T-helper 1 cell (primary cell): Measurements from ENCODE around the gene PTGDR2.
"Not testable (repeated sequence)": the region's sequence is repeated elsewhere in the genome, so short reads cannot be mapped to it uniquely, and the experiment has no call there.

Experiments used
- DNase-seq, 5 donors: peaks; one replicate each; pipeline ENCODE4 v3.0.0-alpha.2; 2012 to 2020

Gene PTGDR2

DNA sequence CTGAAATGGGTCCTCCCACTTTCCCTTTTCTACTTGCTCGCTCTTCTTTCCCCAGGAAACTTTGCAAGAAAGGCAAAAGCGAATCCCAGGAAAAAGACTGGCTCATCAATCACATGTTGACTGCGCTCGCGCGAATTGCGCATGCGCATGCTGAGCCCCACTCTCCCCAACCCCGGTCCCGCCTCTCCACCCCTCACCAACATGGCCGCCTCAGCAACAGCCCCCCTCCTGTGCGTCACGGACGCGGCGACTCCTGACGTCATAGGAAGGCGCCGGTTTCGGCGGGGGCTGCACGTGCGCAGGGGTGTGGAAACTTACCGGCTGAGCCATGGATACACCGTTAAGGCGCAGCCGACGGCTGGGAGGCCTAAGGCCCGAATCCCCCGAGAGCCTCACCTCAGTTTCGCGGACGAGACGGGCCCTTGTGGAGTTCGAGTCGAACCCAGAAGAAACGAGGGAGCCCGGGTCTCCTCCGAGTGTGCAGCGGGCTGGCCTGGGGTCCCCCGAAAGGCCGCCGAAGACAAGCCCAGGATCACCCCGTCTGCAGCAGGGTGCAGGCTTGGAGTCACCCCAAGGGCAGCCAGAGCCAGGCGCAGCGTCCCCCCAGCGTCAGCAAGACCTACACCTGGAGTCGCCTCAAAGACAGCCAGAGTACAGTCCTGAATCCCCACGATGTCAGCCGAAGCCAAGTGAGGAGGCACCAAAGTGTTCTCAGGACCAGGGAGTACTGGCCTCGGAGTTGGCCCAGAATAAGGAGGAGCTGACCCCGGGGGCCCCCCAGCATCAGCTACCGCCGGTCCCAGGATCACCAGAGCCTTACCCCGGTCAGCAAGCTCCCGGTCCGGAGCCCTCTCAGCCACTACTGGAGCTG, 13.7 kb downstream of the PTGDR2 start, which contains the start of gene CCDC86:
Gene CCDC86 (plus strand): TSS at position 317 of the 871 bp plus-strand sequence. CDS start 12 bp downstream, at position 329.
- peak; percentile 94 to 98 (median 96) for DNase-seq

DNA sequence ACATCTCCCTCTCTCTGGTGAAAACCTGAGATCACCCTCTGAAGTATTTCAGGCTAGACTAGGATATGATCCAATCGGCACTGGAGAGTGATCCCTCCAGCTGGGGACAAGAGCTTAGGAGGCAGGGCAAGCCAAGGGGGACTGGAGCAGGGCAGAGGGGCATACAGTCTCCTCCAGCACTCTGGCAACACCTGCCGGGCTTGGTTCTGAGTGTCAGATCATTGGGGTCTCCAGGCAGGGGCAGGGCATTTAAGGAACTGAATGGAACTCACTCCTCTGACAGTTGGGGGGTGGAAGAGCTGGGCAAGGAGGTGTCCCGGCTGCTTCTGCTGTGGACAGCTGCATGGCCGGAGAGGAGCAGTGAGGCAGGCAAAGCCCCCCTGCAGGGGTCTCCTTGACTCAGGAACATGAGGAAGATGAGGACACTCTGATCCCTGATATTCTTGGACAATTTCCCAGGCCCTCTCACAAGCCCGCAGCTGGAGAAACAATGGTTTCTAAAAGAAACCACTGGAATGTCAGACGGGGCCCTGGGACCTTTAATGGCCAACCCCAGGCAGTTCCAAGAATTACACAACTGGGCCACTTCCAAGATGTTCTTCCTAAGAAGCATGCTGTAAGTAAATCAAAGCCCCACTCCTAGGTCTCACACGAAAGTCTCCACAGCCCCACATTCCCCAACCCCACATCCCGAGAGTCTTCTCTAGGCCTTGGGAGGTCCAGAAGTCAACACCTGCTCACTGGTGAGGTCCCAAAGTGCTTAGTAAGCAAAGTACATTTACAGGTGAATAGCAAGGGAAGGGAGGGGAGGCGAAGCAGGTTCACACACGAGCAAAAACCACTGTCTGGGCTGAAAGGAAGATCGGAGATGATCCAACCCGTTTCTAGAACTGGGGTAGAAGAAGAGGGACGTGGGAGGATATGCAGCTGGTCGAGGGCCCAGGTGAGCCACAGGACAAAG, 15.0 kb downstream of the PTGDR2 start:
- DNase-seq: no peak

DNA sequence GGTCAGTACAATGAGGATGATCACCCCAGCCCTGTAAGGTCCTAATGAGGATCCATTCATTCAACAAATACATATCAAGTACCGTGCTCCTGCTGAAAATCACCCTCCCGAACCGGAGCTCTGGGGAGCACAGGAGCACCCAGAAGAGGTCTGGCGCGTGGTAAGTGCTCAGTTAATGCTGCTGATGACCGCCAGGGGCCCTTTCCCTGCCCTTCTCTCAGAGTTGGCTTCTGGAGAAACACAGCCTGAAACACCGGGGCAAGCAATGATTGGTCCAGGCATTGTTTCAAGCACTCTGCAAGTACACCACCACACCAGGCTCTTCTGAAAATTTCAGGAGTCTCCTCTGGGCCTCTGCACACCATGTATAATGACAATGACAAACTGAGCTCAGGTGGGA, 17.6 kb downstream of the PTGDR2 start:
- DNase-seq: no peak

DNA sequence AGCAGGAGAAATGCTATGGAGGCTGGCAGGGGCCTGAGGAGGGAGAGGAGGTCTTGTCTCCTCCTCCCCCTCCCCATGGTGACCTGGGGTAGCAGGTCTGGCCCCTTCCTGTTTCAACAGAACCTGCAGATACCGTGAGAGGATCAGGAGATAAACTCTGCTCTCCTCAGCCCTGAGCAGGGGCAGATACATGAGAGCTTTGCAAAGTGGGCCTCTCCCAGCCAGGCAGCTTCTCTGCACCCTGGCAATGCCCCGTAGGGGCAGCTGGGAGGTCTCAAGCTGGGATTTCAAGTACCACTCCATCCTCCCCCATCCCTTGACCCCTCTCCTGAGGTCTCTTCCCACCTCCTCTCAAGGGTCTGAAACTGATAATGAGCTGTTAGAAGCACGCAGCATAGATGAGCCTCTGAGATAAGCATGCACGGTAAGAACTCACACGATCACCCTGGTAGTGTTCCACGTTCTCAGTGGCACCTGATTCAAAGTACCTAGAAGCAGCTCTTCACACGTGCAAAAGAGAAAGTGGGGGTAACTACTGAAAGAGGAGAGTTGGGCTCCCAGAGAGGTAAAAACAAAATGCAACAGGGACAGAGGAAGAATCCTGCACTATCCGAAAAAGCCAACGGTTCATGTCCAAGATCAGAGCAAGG, 18.8 kb downstream of the PTGDR2 start:
- DNase-seq: no peak

DNA sequence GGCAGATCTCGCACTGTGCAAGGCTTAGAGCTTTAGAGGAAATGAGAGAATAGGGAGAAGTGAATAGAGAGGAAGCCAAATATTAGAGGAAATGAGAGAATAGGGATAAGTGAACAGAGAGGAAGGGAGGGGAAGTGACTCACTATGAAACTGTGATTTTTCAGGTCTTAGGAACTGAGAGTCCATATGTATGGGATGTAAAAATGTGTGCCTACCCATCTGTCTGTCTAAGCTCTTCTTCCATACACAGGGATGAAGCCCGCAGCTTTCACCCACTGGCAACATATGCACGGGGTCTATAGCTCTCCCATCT, 20.3 kb downstream of the PTGDR2 start:
- no peak for DNase-seq

DNA sequence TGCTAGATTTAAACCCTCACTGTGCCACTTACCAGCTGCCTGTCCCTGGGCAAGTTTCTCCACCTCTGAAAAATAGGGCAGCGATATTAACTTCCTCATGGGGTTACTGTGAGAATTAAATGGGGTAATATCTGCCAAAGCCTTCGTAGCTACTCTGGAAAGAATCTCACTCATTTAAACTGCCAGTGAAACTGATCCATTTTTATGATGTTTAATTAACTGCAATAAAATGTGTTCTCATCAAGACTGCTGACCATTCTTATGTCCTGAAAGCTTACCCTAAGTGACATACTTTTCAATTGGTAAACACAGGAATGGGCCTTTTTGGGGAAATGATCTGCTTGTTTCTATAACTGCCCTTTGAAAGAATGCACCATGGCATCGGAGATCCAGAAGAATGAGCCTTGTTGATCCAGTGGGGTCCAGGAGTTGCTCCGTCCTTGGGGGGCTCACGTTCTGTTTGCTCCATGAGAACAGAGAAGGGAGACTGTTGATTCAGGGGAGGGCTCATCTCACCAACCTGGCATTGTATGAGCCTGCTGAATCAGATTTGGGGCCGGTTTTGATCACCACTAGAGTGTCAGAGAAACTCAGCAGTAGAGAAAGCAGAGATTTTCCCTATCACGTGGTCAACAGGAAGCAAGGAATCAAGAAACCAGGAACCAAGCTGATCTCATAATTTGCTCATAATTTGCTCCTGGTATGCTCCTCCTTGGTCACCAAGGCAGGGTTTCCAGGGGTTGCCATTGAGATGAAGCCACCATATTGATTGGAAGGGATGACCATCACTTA, 20.8 kb downstream of the PTGDR2 start:
- DNase-seq: no peak

DNA sequence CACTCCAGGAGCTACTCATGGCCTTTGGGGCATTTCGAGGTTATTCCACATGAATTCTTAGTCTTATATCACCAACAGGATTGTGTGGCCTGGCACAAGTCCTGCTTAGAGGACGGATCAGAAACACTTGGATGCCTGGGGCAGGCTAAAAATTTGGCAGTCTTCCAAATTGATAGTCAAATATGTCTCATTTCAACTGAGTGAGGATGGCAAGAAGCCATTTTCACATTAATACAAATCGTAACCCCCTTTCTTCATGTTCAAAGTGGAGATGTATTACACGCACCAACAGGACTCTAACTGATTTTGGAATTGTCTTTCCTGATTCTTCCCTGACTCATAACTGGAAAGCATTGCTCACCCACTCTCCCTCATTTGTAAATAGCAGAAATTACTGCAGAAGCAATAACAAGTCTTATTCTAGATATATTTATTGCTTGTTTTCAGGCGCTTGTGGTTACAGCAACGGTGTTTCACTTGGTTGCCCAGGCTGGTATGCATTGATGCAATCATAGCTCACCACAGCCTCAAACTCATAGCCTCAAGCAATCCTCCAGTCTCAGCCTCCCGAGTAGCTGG, 24.2 kb downstream of the PTGDR2 start:
- DNase-seq: no peak

DNA sequence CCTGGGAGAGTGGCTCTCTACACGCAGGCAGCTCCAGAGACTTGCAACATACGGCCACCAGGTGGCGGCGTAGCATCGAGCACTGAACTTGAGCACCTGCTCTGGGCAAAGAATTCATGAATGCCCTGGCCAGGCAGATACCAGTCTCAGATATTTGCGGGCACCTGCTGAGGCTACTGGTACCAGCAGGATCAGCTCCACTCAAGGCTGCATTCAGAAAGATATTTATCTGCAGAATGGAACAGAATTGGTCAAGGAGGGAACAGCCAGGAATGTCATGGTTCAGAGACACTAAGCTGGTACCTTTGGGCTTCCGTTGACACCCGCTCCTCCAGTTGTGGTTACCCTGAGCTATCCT, 24.6 kb downstream of the PTGDR2 start:
- peak; percentile 50 to 75 (median 64) for DNase-seq

DNA sequence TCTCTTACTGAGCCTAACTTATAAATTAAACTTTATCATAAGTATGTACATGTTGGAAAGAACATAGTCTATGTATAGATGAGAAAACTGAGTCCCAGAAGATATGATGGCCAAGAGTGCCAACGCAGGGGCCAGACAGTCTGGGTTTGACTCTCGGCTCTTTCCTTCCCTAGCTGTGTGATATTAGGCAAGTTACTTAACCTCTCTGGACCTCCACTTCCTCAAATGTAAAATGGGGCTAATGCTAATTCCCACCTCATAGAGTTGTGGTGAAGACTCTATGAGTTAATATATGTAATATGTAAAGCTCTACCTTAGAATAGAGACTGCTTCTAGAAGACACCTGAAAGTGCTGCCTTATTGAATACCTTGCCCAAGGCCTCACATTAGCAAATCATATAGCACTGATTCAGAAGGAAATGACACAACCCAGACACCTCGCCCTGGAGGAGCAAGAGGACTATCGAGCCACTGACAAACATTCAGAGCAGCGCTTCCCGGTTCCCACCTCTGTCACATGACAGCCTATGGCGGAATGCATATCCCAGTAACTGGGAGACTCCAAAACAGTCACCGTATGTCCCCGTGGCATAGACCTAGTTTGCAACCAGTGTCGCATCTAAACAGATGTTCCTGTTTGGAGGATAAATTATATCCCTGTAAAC, 25.1 kb downstream of the PTGDR2 start:
- no peak for DNase-seq

DNA sequence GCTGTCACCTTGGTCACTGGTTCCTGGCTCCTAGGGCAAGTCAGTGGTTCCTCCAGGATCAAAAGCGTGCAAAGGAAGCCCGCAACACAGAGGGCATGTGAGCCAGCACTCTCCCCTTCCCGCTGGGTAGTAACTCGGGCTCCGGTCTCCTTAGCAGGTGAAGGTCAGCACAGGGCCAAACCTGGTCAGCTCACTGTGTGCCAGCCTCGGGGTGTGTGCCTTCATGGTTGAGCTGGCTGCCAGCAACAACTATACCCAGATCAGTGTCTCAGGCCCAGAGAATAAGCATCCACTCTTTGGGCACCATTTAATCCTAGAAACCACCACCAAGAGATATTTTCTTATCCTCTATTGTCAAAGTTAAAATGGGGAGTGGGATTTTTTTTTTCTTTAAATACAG, 30.0 kb downstream of the PTGDR2 start:
- DNase-seq: no peak

DNA sequence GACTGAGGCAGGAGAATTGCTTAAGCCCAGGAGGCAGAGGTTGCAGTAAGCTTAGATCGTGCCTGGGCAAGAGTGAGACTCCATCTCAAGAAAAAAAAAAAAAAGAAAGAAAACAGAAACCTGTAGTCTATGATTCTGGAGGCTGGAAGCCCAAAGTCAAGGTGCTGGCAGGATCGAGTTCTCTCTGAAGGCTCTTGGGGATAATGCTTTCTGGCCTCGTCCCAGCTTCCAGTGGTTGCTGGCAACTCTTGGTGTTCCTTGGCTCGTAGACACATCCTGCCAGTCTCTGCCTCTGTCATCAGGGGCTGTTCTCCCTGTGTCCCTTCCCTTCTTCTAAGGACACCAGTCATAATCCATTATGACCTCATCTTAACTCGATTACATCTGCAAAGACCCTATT, 30.6 kb downstream of the PTGDR2 start:
- DNase-seq: no peak

DNA sequence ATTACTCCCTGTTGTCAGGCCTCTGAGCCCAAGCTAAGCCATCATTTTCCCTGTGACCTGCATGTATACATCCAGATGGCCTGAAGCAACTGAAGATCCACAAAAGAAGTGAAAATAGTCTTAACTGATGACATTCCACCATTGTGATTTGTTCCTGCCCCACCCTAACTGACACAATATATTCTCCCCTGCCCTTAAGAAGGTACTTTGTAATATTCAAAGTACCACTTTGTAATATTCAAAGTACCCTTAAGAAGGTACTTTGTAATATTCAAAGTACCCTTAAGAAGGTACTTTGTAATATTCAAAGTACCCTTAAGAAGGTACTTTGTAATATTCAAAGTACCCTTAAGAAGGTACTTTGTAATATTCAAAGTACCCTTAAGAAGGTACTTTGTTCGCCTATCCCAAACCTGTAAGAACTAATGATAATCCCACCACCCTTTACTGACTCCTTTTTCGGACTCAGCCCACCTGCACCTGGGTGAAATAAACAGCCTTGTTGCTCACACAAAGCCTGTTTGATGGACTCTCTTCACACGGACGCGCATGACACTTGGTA, 31.9 kb downstream of the PTGDR2 start:
- not testable (repeated sequence) for DNase-seq

DNA sequence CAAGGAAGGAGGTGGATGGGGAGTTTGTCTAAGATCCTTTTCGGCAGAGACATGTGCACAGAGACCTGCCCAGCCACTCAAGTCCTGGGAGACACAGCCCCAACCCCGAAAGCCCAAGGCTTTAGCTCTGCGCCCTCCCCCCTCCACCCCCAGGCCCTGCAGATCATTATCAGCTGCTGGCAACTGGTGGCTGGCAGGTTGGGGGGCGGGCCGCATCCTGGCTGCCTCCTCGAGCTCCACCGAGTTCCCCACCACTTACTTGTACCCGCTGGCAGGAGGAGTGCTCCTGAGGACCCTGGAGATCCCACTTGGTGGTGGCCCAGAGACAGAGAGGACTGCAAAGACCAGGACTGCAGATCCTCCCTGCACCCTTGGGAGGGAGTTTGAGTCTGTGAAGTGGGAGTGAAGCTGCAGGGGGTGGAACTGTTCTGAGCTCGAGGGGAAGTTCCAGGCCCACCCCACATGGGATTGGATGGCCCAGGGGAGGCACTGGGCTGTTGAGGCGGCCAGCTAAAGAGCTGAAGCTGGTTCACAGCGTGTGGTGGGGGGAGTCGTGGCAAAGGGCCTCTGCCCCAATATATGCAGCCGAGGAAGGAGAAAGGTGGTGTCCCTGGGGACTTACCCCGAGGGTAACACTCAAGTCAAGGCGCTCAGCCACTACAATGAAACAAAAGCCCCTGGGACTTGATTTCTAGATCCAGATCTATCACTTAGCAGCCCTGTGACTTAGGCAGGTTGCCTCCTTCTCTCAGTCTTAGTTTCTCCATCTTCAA, 33.7 kb downstream of the PTGDR2 start:
- DNase-seq: no peak

DNA sequence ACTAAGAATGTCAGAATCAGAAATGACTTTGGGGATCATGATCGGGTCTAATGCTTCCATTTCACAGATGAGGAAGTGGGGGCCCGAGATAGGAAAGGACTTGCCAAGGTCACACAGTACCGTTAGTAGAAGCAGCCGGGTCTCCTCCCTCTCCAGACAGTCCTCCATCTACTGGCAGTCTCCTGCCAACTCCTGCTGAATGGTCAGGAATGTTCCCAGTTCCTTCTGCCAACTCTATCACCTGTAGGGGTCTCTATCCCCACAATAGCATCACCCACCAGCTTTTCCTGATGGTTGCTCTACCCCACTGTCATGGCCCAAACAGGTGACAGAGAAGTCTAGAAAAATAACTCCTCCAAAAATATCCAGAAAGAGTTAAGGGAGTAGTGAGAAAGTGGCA, 37.7 kb downstream of the PTGDR2 start:
- no peak for DNase-seq

DNA sequence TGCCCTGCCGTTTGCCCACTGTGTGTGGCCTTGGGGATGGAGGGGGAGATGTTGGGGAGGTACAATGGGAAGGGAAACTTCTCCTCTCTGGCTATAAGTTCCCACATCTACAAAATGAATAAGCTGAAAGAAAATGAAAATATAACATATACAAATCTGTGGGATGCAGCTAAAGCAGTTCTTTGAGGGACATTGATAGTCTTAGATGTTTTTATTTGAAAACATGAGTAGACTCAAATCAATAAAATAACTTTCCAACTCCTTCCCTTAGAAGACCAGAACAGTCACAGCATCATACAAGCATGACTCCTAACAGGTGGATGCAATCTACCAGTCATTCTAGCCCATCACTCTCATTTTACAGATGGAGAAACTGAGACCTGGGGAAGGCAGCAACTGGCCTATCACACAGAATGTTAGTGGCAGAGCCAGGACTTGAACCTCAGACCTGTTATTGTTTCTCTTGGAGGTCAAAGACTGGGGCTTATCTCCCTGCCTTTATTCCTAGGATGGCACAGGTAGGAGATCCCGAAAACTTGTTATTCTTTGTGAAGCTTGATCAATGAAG, 39.1 kb downstream of the PTGDR2 start:
- DNase-seq: no peak

DNA sequence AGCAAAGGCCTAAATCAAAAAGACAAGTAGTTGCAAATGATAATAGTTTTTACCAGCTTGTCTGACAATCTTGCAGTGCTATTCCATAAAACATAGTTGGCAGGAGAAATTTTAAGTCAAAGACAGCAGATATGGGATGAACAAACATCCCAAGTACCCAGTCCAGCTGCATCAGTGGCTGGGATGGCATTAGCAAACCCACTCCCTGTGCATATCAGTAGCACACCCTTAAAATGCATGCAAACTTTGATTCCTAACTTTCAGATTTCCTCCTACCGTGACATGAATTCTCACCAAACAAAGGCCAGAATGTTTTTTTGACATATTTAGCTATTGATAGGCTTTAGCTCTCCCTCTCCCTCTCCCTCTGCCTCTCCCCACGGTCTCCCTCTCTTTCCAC, 41.6 kb downstream of the PTGDR2 start:
- no peak for DNase-seq

DNA sequence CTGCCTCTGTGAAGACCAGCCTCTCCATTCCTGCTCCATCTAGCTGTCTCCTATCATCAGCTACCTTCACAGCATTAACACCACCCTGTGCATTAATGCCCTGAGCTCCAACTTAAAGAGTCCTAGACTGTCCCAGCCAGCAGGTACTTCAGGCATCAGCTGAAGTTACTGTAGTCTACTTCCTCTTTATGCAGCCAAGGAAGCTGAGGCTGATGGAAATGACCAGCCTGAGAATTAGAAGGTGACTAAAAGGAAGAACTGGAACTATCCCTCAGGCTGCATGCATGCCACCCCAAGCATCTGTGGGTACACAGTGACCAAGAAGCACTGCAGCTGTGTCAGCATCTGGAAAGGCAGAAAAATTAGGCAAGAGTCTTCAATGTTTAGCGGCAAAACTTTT, 42.4 kb downstream of the PTGDR2 start:
- DNase-seq: no peak

DNA sequence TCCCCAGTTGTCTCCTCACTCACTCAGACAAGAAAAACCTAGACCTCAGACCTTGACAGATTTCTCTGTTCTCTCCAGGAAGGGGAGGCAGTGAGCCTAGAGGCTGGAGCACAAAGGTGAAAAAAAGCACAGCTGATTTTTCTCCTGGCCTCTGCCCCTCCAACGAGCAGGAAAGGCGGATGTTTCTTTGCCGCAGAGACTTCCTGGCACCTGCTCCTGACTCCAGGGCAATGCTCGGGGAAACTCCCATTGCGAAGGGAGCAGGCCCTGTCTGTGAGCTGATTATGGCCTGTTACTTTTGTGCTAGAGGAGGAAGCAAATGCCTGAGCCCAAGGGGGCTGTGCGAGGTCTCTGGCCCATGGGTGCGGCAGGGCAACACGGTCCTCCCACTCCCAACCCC, 45.2 kb downstream of the PTGDR2 start:
- no peak for DNase-seq

DNA sequence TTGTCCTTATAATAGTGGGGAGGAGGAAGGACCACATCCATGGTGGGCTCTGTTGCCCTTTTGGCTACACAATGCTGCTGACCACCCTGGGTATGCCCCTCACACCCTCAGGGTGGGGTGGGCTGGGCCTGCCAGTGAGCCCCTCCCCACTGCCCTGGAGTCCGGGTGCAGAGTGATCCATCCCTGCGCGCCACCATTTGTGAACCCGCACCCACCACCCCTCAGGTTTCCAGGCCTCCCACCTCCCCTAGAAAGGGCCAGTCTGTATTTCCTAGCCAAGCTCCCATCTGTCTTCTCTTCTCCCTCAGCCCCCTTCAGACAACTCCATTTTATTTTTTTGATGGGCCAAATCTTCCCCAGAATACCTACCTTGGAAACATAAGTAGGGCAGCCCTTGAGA, 45.6 kb downstream of the PTGDR2 start:
- DNase-seq: no peak

DNA sequence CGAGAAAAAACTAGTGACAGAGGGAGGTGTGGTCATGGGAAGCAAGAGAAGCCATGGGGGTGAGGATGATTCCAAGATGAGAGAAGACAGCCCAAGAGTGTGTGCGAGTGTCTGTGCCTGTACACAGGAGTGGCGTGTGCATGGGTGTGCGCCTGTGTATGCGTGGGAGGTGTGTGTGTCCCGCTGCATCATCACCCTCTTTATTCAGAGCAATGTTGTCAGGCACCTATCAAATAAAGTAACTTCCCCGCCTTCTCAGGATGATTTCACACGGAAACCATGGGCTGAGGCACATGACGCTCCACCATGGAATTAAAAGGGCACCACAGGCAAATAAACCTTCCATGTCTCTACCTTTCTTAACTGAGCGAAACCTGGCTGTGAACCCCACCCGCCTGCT, 46.1 kb downstream of the PTGDR2 start:
- DNase-seq: no peak
